GM10266 (cell line): ENCODE data around the gene CD40.

Experiments
- DNase-seq: peaks from one replicate; pipeline ENCODE4 v3.0.0; 2012; ENCODE audit errors: extremely low spot score
- CTCF ChIP-seq: IDR thresholded peaks from 2 replicates; pipeline ENCODE4 v1.5.1; 2012; ENCODE audit warnings: mild to moderate bottlenecking, low read depth; ENCODE audit not compliant: control insufficient read depth, insufficient read depth; ENCODE audit errors: missing control alignments

CD40 gene

GRCh38 chr20:46157625-46158024, 39.5 kb downstream of the CD40 start:
- TF ChIP-seq CTCF, result no peak

GRCh38 chr20:46158476-46158987, 40.4 kb downstream of the CD40 start:
- no peak for TF ChIP-seq CTCF
- no peak for DNase-seq

More at GRCh38 chr20:46157625-46158024, 39.5 kb downstream of the CD40 start:
- DNase-seq, result no peak

GRCh38 chr20:46159101-46159897, 41.2 kb downstream of the CD40 start:
- TF ChIP-seq CTCF, result no peak

GRCh38 chr20:46160661-46161060, 42.5 kb downstream of the CD40 start:
- DNase-seq, result no peak
- no peak for TF ChIP-seq CTCF

More at GRCh38 chr20:46159101-46159897, 41.2 kb downstream of the CD40 start:
- DNase-seq, result no peak

GRCh38 chr20:46161921-46162320, 43.8 kb downstream of the CD40 start:
- DNase-seq, result no peak
- no peak for TF ChIP-seq CTCF

- no peak for TF ChIP-seq CTCF
- DNase-seq, result no peak
These were observed 46.1 kb downstream of the CD40 start for GRCh38 chr20:46164254-46164653.

GRCh38 chr20:46167080-46167479, 49.0 kb downstream of the CD40 start:
- DNase-seq, result no peak
- TF ChIP-seq CTCF, result no peak
